ENCODE results near the gene ASTN2. TPM values are rescaled to one million over a fixed set of nuclear protein-coding genes. Genes with fewer than 3 reads are reported as not detected.
"Not testable (repeated sequence)": the region's sequence is repeated elsewhere in the genome, so short reads cannot be mapped to it uniquely, and the experiment has no call there.

ASTN2 gene
- polyA plus RNA-seq, 3 donors = 17.2 to 17.5 (median 17.5) TPM

- no peak for DNase-seq (ENCODE audit: extremely low read depth in 1 of 11, low read depth in 9 of 11, low spot score in 4 of 11)
Observed at GRCh38 chr9:116475201-116475600, 939.7 kb downstream of the ASTN2 start.

- no peak for DNase-seq (ENCODE audit: extremely low read depth in 1 of 11, low read depth in 9 of 11, low spot score in 4 of 11)
Observed at GRCh38 chr9:116471944-116472506, 942.8 kb downstream of the ASTN2 start.

GRCh38 chr9:116471093-116471906, 943.6 kb downstream of the ASTN2 start:
- DNase-seq (ENCODE audit: extremely low read depth in 1 of 11, low read depth in 9 of 11, low spot score in 4 of 11) = peak; percentile 79 to 95 (median 88)

- no peak for DNase-seq (ENCODE audit: extremely low read depth in 1 of 11, low read depth in 9 of 11, low spot score in 4 of 11)
Observed at GRCh38 chr9:116468793-116469527, 945.9 kb downstream of the ASTN2 start.

GRCh38 chr9:116468369-116468768, 946.5 kb downstream of the ASTN2 start:
- DNase-seq (ENCODE audit: extremely low read depth in 1 of 11, low read depth in 9 of 11, low spot score in 4 of 11) = no peak

GRCh38 chr9:116467740-116468351, 947.0 kb downstream of the ASTN2 start:
- DNase-seq (ENCODE audit: extremely low read depth in 1 of 11, low read depth in 9 of 11, low spot score in 4 of 11) = no peak

- no peak for DNase-seq (ENCODE audit: extremely low read depth in 1 of 11, low read depth in 9 of 11, low spot score in 4 of 11)
Observed at GRCh38 chr9:116466271-116467235, 948.3 kb downstream of the ASTN2 start.

GRCh38 chr9:116465576-116466270, 949.1 kb downstream of the ASTN2 start:
- DNase-seq (ENCODE audit: extremely low read depth in 1 of 11, low read depth in 9 of 11, low spot score in 4 of 11) = no peak

- DNase-seq (ENCODE audit: extremely low read depth in 1 of 11, low read depth in 9 of 11, low spot score in 4 of 11) = no peak
Observed at GRCh38 chr9:116464987-116465571, 949.8 kb downstream of the ASTN2 start.

GRCh38 chr9:116464423-116464822, 950.4 kb downstream of the ASTN2 start:
- no peak for DNase-seq (ENCODE audit: extremely low read depth in 1 of 11, low read depth in 9 of 11, low spot score in 4 of 11)

GRCh38 chr9:116461632-116462031, 953.2 kb downstream of the ASTN2 start:
- DNase-seq (ENCODE audit: extremely low read depth in 1 of 11, low read depth in 9 of 11, low spot score in 4 of 11) = no peak

- no peak for DNase-seq (ENCODE audit: extremely low read depth in 1 of 11, low read depth in 9 of 11, low spot score in 4 of 11)
Observed at GRCh38 chr9:116460026-116460425, 954.8 kb downstream of the ASTN2 start.

- no peak for DNase-seq (ENCODE audit: extremely low read depth in 1 of 11, low read depth in 9 of 11, low spot score in 4 of 11)
Observed at GRCh38 chr9:116459576-116459975, 955.3 kb downstream of the ASTN2 start.

- no peak for DNase-seq (ENCODE audit: extremely low read depth in 1 of 11, low read depth in 9 of 11, low spot score in 4 of 11)
Observed at GRCh38 chr9:116456490-116457088, 958.3 kb downstream of the ASTN2 start.

GRCh38 chr9:116454539-116454938, 960.3 kb downstream of the ASTN2 start:
- DNase-seq (ENCODE audit: extremely low read depth in 1 of 11, low read depth in 9 of 11, low spot score in 4 of 11) = not testable (repeated sequence)

GRCh38 chr9:116453785-116454184, 961.1 kb downstream of the ASTN2 start:
- DNase-seq (ENCODE audit: extremely low read depth in 1 of 11, low read depth in 9 of 11, low spot score in 4 of 11) = no peak

- DNase-seq (ENCODE audit: extremely low read depth in 1 of 11, low read depth in 9 of 11, low spot score in 4 of 11) = no peak
Observed at GRCh38 chr9:116452634-116453033, 962.2 kb downstream of the ASTN2 start.
